ENCODE measurements around the gene DUS1L.

DUS1L gene

DNA sequence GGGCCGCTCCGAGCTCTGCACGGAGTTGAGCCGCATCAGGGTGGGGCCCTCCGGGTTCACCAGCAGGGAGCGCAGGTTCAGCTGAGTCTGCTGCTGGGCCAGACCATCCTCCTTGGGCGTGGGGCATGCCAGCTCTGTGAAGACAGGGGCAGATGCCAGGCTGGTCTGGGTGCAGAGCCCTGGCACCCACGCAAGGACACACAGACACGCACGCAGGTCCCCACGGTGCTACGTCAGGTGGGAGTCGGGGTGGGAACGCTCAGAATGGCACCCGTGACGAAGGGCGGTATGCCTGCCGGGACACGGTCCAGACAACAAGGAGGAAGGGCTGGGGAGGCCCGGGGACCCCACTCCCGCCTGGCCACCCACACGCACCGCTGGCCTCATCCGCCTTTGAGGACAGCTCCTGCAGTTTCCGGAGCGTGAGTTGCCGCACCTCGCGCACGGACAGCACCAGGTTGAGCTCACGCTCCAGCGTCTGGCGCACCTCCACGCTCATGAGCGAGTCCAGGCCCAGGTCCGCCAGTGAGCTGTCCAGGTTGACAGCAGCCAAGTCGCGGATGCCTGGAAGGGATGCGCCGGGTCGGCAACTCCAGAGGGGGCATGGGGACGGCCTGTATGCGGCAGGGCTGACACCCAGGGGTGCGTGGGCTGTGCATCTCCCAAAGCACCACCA is 15.3 kb upstream of the DUS1L start:
- TF ChIP-seq GATA2 (IDR thresholded peaks at IDR 0.05; ENCODE audit: low read depth, low read length) (no peak), GATA3 (IDR thresholded peaks at IDR 0.05; ENCODE audit: low read depth, low read length) (no peak)

DNA sequence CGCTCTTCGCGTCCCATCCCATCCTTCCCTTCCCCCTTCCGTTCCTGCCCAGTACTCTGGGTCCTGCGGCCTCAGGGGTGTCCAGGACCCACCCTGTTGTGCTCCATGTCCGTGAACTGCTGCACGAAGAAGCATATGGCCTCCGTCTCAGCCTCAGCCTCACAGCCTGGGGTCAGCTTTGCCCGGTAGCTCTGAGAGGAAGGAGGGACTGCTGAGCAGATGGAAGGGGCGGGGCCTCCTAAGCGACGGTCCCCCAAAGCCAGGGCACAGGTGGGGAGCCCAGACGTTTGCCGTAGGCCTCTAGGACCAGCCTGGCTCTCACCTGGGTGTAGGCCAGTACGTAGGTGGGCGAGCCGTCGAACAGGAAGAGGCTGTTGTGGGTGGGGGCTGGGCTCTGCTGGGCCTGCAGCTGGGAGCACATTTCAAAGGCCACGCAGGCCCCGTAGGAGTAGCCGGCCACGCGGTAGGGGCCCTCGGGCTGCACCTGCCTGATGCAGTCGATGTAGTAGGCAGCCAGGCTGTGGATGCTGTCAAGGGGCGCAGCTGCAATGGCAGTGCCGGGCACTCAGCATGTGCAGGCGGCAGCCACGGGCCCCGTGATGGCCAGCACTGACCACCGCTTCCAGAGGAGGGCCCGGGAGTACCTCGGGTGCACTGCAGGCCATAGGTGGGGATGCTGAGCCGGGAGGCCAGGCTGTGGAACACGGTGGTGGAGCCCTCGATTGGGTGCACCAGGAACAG is 14.6 kb upstream of the DUS1L start:
- TF ChIP-seq GATA3 (IDR thresholded peaks at IDR 0.05; ENCODE audit: low read depth, low read length) (no peak), GATA2 (IDR thresholded peaks at IDR 0.05; ENCODE audit: low read depth, low read length) (no peak)

- TF ChIP-seq GATA2 (IDR thresholded peaks at IDR 0.05; ENCODE audit: low read depth, low read length) (no peak), GATA3 (IDR thresholded peaks at IDR 0.05; ENCODE audit: low read depth, low read length) (no peak)
Measured at GRCh38 chr17:82079001-82079677, 13.5 kb upstream of the DUS1L start.

GRCh38 chr17:82078433-82078832 is 12.8 kb upstream of the DUS1L start:
- no peak for TF ChIP-seq GATA2 (IDR thresholded peaks at IDR 0.05; ENCODE audit: low read depth, low read length)
- TF ChIP-seq GATA3 (IDR thresholded peaks at IDR 0.05; ENCODE audit: low read depth, low read length), result no peak

- TF ChIP-seq GATA3 (IDR thresholded peaks at IDR 0.05; ENCODE audit: low read depth, low read length) (no peak), GATA2 (IDR thresholded peaks at IDR 0.05; ENCODE audit: low read depth, low read length) (no peak)
Measured at GRCh38 chr17:82077617-82078358, 12.2 kb upstream of the DUS1L start.

DNA sequence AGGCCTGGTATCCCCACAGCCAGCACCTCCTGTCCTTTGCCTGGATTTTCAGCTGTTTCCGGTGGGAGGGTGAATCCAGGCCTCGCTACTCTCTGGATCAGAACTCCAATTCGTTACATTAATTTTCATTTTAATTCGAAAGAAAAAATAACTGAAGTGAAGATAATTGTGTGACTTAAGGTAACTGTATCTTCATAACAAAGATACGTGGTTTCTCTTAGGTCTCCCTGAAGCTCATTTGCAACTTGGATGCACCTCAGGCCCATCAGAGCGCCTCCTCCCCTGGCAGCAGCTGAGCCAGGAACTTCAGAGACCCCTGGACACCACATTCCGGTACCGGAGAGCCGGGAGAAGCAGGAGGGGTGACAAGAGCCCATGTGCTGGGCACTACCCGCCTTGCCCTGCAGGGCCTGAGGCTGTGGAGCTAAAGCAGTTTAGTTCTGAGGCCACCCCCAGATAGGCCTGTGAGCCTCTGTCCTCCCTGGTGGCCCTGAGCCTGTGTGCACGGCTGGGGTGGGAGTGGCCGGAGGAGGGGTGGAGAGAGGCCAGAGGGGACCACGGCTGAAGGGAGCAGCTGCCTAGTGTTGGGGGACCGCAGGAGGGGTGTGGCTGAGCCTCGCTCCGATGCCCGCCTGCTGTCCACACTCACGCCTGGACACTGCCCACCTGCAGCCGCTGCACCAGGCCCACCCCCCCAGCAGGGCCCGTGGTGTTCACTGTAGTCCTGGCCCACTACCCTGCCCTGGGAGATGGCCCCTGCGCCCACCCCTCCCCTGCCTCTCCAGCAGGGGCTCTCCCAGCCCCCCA is 11.4 kb upstream of the DUS1L start:
- TF ChIP-seq GATA2 (IDR thresholded peaks at IDR 0.05; ENCODE audit: low read depth, low read length) (no peak), GATA3 (IDR thresholded peaks at IDR 0.05; ENCODE audit: low read depth, low read length) (no peak)

- TF ChIP-seq GATA2 (IDR thresholded peaks at IDR 0.05; ENCODE audit: low read depth, low read length), result no peak
- TF ChIP-seq GATA3 (IDR thresholded peaks at IDR 0.05; ENCODE audit: low read depth, low read length), result no peak
Measured at GRCh38 chr17:82076018-82076784, 10.6 kb upstream of the DUS1L start.

GRCh38 chr17:82073446-82073845 is 7.8 kb upstream of the DUS1L start:
- TF ChIP-seq GATA2 (IDR thresholded peaks at IDR 0.05; ENCODE audit: low read depth, low read length), result no peak
- TF ChIP-seq GATA3 (IDR thresholded peaks at IDR 0.05; ENCODE audit: low read depth, low read length), result no peak

DNA sequence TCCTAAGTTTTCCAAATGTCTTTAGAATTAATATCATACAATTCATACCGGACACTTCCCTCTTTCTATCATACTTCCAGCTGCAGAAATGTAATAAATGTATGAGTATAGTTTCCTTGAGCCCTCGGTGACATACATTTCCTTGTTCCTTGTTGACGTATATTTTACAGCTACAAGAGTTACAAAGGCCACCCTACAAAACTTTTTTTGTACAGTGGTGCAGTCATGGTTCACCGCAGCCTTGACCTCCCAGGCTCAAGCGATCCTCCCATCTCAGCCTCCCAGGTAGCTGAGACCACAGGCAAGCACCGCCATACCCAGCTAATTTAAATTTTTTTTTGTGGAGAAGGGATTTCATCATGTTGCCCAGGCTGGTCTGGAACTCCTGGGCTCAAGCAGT is 7.2 kb upstream of the DUS1L start:
- TF ChIP-seq GATA2 (IDR thresholded peaks at IDR 0.05; ENCODE audit: low read depth, low read length), result no peak
- TF ChIP-seq GATA3 (IDR thresholded peaks at IDR 0.05; ENCODE audit: low read depth, low read length), result no peak

- no peak for TF ChIP-seq GATA2 (IDR thresholded peaks at IDR 0.05; ENCODE audit: low read depth, low read length)
- TF ChIP-seq GATA3 (IDR thresholded peaks at IDR 0.05; ENCODE audit: low read depth, low read length), result no peak
Measured at GRCh38 chr17:82070611-82071010, 5.0 kb upstream of the DUS1L start.

DNA sequence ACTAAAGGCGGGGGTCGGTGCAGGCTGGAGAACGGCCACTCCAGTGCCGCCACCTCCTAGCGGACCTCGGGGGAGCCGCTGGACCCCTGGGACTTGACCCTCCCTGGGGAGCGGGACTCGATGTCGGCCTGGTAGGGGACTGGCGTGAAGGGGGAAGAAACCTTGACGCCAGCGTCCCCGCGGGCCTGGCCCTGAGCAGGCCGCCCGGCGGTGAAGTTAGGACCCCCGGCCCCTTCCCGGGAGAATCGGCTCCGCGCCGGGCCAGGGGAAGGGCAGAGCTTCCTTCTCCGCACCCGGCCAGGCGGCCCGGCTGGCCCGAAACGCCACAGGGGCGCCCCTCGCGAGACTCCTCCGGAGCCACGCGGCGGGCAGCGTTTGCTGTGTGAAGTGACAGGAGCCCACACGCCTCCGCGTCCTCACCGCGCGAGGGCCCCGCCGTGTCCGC is 389 bp downstream of the DUS1L start:
- no peak for TF ChIP-seq GATA2 (IDR thresholded peaks at IDR 0.05; ENCODE audit: low read depth, low read length)

DNA sequence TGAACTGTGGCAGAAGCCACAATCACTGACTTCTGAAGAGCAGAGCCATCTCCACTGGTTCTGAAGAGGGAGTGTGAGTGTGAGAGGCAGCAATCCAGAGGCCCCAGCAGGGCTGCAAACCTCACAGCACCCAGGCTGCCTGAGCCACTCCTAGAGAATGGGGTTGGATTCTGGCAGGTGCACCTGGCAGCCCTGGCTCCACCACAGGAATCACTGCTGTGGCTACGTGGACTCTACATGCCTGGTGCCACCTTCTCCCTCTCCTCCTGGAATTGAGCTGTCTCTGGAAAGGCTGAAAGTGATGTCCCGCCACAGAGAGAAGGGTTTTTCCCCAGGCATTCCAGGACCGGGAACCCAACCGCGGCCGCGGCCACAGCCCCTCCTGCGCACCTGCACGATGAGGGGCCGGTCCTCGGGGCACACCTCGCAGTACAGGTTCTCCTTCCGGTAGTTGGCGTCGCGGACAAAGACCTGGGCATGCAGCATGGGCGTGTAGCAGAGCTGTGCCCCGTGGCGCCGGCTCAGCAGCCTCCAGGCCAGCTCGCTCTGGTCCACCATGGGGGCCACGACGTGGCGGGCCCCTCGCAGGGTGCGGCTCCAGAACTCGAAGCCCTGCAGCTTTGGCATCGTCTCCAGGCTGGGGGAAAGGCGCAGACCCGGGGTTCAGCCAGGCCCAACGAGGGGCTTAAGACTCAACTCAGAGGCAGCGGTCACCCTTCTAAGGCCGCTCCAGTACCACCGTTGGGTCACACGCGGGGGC is 991 bp downstream of the DUS1L start:
- TF ChIP-seq GATA2 (IDR thresholded peaks at IDR 0.05; ENCODE audit: low read depth, low read length), result no peak
- TF ChIP-seq GATA3 (IDR thresholded peaks at IDR 0.05; ENCODE audit: low read depth, low read length), result no peak

All from SH-SY5Y (cell line).